22Rv1 (cell line): Measurements from ENCODE around the gene CCDC97.

ENCODE experiments used
- ZFX ChIP-seq: fragments of 450-650 bp; IDR thresholded peaks from 2 replicates; pipeline ENCODE4 v1.6.1; 2017; ENCODE audit warnings: antibody characterized with exemption, borderline replicate concordance
- TF ChIP-seq, protein P1 (sequence below): fragments of 450-650 bp; IDR thresholded peaks from 2 replicates; pipeline ENCODE4 v1.5.1; 2017; ENCODE audit warnings: mild to moderate bottlenecking

DNA sequence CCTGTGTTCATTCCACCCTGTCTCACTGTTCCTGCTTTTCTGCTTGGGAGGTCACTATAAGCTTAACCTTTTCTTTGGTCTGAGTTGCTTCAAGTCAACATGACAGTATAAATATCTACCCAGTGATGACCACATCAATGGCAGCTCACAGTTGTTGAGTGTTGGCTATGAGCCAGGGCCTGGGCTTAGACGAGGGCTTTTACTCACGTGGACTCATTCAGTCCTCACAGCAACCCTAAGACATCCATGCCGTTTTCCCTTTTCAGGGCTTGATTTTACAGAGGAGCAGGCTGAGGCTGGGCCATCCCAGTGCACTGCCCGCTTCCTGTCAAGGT, 10.2 kb upstream of the CCDC97 start:
- TF ChIP-seq, protein P1, sequence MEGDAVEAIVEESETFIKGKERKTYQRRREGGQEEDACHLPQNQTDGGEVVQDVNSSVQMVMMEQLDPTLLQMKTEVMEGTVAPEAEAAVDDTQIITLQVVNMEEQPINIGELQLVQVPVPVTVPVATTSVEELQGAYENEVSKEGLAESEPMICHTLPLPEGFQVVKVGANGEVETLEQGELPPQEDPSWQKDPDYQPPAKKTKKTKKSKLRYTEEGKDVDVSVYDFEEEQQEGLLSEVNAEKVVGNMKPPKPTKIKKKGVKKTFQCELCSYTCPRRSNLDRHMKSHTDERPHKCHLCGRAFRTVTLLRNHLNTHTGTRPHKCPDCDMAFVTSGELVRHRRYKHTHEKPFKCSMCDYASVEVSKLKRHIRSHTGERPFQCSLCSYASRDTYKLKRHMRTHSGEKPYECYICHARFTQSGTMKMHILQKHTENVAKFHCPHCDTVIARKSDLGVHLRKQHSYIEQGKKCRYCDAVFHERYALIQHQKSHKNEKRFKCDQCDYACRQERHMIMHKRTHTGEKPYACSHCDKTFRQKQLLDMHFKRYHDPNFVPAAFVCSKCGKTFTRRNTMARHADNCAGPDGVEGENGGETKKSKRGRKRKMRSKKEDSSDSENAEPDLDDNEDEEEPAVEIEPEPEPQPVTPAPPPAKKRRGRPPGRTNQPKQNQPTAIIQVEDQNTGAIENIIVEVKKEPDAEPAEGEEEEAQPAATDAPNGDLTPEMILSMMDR: no peak
- TF ChIP-seq ZFX: no peak
